ENCODE measurements around the gene DAPK1.
"Not testable (repeated sequence)": the region's sequence is repeated elsewhere in the genome, so short reads cannot be mapped to it uniquely, and the experiment has no call there.

The DAPK1 gene

GRCh38 chr9:87718852-87719612 lies 221.4 kb downstream of the DAPK1 start:
- FAIRE-seq: no peak

- FAIRE-seq: no peak
Measured at GRCh38 chr9:87720173-87720572, 222.5 kb downstream of the DAPK1 start.

GRCh38 chr9:87722393-87723088 lies 224.9 kb downstream of the DAPK1 start:
- FAIRE-seq: no peak

- FAIRE-seq: no peak
Measured at GRCh38 chr9:87725356-87725899, 227.8 kb downstream of the DAPK1 start.

GRCh38 chr9:87725900-87726709 lies 228.4 kb downstream of the DAPK1 start, which contains the start of gene CTSL:
CTSL (plus strand) TSS chr9:87726119; CDS start chr9:87727604, 1,485 bp downstream.
- no peak for FAIRE-seq

GRCh38 chr9:87729246-87729645 lies 231.6 kb downstream of the DAPK1 start:
- FAIRE-seq: no peak

GRCh38 chr9:87731321-87731720 lies 233.7 kb downstream of the DAPK1 start:
- no peak for FAIRE-seq

- no peak for FAIRE-seq
Measured at GRCh38 chr9:87732344-87732743, 234.7 kb downstream of the DAPK1 start.

- no peak for FAIRE-seq
Measured at GRCh38 chr9:87732756-87733155, 235.1 kb downstream of the DAPK1 start.

- FAIRE-seq: no peak
Measured at GRCh38 chr9:87733273-87734052, 235.8 kb downstream of the DAPK1 start.

- FAIRE-seq: no peak
Measured at GRCh38 chr9:87734106-87734505, 236.4 kb downstream of the DAPK1 start.

- FAIRE-seq: no peak
Measured at GRCh38 chr9:87739546-87739945, 241.9 kb downstream of the DAPK1 start.

GRCh38 chr9:87740209-87740608 lies 242.5 kb downstream of the DAPK1 start:
- no peak for FAIRE-seq

- FAIRE-seq: no peak
Measured at GRCh38 chr9:87741326-87741725, 243.7 kb downstream of the DAPK1 start.

GRCh38 chr9:87741891-87742290 lies 244.2 kb downstream of the DAPK1 start:
- no peak for FAIRE-seq

GRCh38 chr9:87742813-87743428 lies 245.3 kb downstream of the DAPK1 start:
- FAIRE-seq: no peak

- FAIRE-seq: not testable (repeated sequence)
Measured at GRCh38 chr9:87744247-87744646, 246.6 kb downstream of the DAPK1 start.

GRCh38 chr9:87746186-87746585 lies 248.5 kb downstream of the DAPK1 start:
- no peak for FAIRE-seq

- no peak for FAIRE-seq
Measured at GRCh38 chr9:87748881-87749280, 251.2 kb downstream of the DAPK1 start.

GRCh38 chr9:87749335-87750035 lies 251.8 kb downstream of the DAPK1 start:
- no peak for FAIRE-seq

GRCh38 chr9:87750726-87751125 lies 253.1 kb downstream of the DAPK1 start:
- FAIRE-seq: no peak

Measured in TTC549 (cell line).